T-helper 1 cell treated with Interleukin-12 subunit alpha and Interleukin-12 subunit beta and Interleukin-4 antibody, amounts not matched to agents 30 μg/mL and 1 μg/mL, for 36 hours (primary cell): ENCODE measurements around the gene DNM3.

Experiments
- H3K27ac Mint-ChIP-seq: one replicate; pipeline ENCODE4 v1.8.0; 2021; ENCODE audit warnings: mild to moderate bottlenecking, mixed read lengths
- H3K27me3 Mint-ChIP-seq: one replicate; pipeline ENCODE4 v1.8.0; 2021; ENCODE audit warnings: low read depth, mixed read lengths
- H3K36me3 Mint-ChIP-seq: one replicate; pipeline ENCODE4 v1.8.0; 2021; ENCODE audit warnings: low read depth, mixed read lengths
- H3K4me1 Mint-ChIP-seq: one replicate; pipeline ENCODE4 v1.8.0; 2021; ENCODE audit warnings: low read depth, mixed read lengths
- H3K4me3 Mint-ChIP-seq: one replicate; pipeline ENCODE4 v1.8.0; 2021; ENCODE audit warnings: mild to moderate bottlenecking, moderate library complexity, mixed read lengths
- H3K9me3 Mint-ChIP-seq: one replicate; pipeline ENCODE4 v1.8.0; 2021; ENCODE audit warnings: mixed read lengths

DNM3 gene

DNA sequence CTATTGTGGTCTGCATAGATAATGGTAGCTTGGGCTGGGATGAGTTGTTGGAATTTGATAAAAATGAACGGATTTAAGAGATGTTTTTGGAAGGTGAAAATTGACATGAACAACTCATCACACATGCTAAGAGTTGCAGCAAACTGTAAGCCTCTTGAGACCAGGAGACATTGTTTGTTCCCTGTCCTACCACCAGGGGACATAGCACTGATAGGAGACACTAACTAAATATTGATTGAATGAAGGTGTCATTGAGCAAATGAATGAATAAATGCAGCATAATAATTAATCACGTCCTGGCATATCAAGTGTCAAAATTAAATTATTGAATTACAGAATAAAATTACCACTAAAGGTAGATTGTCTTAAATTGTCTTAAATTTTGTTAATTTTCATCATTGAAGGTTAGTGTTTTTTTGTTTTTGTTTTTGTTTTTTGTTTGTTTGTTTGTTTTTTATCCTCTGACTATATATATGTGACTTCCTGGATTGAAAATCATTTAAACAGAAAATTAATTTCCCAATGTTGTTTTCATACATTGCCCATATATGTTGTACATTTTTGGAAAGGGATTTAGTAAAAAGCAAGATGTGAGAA is 293.9 kb downstream of the DNM3 start:
- no peak overlapping the region for H3K27ac Mint-ChIP-seq
- no peaks in the 10 kb centered on the region for H3K27me3 Mint-ChIP-seq
- peaks cover 14% of the 10 kb centered on the region for H3K4me1 Mint-ChIP-seq
- H3K9me3 Mint-ChIP-seq = no peaks in the 10 kb centered on the region
- peaks cover 7% of the 10 kb centered on the region for H3K36me3 Mint-ChIP-seq
- no peak overlapping the region for H3K4me3 Mint-ChIP-seq

DNA sequence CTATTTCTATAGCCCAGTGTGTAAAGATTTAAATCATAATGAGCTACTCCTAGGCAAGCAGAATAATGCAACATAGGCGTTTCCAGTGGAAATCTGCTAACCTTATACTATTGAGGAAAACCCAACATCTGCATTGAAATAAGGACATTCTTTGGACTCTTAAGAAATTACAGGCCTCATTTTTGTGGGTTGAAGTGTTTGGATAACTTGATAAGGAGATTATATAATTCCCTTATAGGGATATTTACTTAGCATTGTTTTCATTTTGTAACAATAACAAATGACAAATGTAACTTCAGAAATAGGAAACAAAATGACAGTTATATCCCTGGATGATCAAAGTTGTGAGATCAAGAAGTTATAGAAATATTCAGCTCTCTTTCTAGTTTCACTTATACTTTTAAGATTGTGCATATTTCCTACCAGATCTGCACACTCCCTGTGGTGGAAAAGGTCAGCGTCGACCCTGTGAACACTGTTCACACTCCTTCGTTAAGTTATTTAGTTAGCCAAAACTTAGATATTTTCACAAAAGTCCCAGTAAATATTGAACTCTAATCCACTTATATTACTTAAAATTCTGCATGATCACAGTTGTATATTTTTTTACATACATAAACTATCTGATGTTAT is 294.8 kb downstream of the DNM3 start:
- Mint-ChIP-seq H3K36me3 (peaks cover 7% of the 10 kb centered on the region), H3K27me3 (no peaks in the 10 kb centered on the region), H3K9me3 (no peaks in the 10 kb centered on the region), H3K27ac (no peak overlapping the region), H3K4me1 (peaks cover 14% of the 10 kb centered on the region), H3K4me3 (no peak overlapping the region)

DNA sequence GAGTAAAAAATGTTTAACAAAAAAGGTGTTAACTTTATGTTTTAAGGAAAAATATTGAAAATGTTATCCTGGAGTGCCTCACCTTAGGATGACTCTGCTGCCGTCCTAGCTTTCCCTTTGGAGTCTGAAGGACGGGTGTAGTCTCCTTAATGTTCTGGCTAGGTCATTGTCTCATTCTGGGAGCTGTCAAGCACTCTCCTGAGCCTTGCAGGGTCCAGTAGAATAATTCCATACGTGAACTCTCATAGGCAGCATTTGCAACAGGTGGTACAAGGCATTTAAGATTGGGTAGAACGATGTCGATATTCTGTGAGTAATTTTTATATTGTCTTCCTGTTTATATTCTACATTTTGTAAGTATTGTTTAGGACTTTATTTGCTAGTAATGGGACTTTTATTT is 295.6 kb downstream of the DNM3 start:
- H3K4me1 Mint-ChIP-seq = peaks cover 14% of the 10 kb centered on the region
- no peaks in the 10 kb centered on the region for H3K9me3 Mint-ChIP-seq

DNA sequence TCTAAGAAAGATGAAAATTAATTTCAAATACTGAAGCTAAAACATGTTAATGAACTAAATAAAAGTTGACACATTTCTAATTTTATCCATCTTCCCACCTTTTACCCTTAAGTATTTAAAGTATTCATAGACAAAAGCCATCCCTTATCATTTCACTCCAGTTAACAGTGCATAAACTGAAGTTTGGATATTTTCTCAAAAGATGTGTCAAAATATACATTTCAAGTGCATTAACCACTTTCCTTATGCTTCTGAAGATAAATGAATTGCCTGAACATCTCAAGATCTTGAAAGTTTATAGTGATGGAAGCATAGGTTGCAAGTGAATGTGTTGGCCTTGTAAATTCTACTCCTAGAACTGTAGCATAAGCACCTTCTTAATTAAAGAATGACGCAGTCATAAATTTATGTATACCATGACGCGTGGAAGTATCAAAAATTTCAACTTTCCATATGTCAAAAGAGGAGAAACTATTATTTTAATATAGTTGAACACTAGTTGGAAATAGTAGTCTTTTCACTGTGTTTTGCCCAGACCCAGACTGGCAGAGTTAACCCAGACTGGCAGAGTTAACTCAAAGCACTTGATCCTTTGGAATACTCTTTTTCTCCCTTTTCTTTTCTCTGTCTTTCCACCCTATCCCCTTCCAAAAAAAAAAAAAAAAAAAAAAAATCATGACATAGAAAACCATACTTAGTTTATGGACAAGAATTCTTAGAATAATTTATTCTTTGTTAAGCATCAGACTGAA is 296.6 kb downstream of the DNM3 start:
- Mint-ChIP-seq H3K27ac (no peak overlapping the region), H3K9me3 (no peaks in the 10 kb centered on the region), H3K4me1 (peaks cover 14% of the 10 kb centered on the region), H3K4me3 (no peak overlapping the region), H3K27me3 (no peaks in the 10 kb centered on the region), H3K36me3 (peaks cover 7% of the 10 kb centered on the region)

More for the DNA sequence above, 295.6 kb downstream of the DNM3 start:
- no peaks in the 10 kb centered on the region for H3K27me3 Mint-ChIP-seq
- H3K27ac Mint-ChIP-seq = no peak overlapping the region
- peaks cover 7% of the 10 kb centered on the region for H3K36me3 Mint-ChIP-seq
- H3K4me3 Mint-ChIP-seq = no peak overlapping the region

DNA sequence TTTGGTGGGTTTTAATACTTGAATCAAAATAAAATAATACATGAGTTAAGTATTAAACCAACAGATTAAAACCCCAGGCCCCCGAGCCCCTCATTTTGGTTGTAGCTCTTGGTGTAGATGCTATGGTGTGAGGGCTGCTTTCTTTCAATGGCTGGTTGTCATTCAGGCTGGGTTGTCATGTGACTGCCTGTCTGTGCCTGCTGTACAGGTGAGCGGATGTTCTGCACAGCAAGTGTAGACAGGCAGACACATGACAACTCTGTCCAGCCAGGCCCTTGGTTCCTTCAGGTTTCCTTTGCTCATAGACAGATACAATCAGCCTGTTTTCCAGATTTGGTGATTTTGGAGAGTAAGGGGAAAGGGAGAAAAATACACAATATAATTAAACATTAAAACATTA is 297.3 kb downstream of the DNM3 start:
- Mint-ChIP-seq H3K4me1 (peaks cover 11% of the 10 kb centered on the region), H3K4me3 (no peak overlapping the region), H3K9me3 (no peaks in the 10 kb centered on the region), H3K36me3 (peaks cover 6% of the 10 kb centered on the region), H3K27ac (no peak overlapping the region), H3K27me3 (no peaks in the 10 kb centered on the region)

DNA sequence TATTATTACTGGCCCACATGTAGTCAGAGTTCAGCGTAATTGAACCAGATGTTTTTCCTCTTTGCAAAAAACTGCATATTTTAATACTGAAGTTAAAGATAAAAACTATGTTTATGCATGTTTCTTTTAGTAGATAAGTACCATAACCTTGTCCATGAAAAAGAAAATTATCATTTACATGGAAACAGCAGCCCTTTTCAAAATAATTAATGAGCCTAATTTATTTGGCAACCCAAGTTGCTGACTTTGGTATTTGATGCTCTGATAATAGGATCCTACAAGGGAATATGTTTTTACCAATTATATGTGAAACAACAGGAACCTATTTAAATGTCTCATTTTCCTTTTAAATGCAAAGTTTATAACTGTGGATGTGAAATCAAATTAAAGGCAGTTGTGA is 297.9 kb downstream of the DNM3 start:
- H3K27me3 Mint-ChIP-seq = no peaks in the 10 kb centered on the region
- no peak overlapping the region for H3K4me3 Mint-ChIP-seq
- H3K4me1 Mint-ChIP-seq = peaks cover 6% of the 10 kb centered on the region
- no peaks in the 10 kb centered on the region for H3K9me3 Mint-ChIP-seq
- no peak overlapping the region for H3K27ac Mint-ChIP-seq
- peaks cover 6% of the 10 kb centered on the region for H3K36me3 Mint-ChIP-seq

DNA sequence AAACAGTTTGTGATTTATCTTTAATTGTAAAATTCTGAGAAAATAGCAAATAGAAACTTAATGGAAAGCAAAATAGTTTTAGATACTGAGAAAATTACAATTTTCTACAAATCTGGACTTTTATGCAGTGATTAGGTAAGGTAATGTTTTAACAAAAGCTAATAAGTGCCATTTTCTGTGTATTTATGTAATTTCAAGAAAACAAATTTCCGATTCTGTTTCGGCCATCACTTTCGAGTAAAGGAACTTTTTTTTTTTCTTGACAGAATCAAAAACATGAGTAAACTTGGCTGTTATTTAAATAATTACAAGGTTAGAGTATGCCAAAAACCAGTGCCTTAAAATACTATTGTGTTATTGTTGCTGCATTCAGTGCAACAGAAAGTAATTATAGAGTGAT is 298.8 kb downstream of the DNM3 start:
- Mint-ChIP-seq H3K27ac (no peak overlapping the region), H3K36me3 (no peaks in the 10 kb centered on the region), H3K9me3 (no peaks in the 10 kb centered on the region), H3K4me3 (no peak overlapping the region), H3K27me3 (no peaks in the 10 kb centered on the region), H3K4me1 (peaks cover 5% of the 10 kb centered on the region)

DNA sequence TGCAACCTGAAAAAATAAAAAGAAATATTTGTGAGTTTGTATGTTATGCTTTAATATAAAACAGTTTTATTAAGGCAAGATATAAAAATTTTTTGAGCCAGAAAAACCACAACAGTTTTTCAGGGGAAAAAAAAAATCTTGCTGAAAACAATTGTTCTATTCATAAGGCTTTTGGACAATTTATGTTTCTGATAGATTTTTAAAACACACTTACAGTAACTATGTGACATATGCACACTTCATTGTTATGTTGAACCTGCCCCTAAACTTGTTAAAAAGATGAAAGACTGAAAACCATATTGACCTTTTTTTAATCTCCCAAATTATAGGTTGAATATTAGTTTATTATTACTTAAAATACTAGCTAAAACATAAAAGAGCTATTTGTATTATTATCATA is 299.3 kb downstream of the DNM3 start:
- no peaks in the 10 kb centered on the region for H3K36me3 Mint-ChIP-seq
- peaks cover 5% of the 10 kb centered on the region for H3K4me1 Mint-ChIP-seq
- H3K27me3 Mint-ChIP-seq = no peaks in the 10 kb centered on the region
- H3K4me3 Mint-ChIP-seq = no peak overlapping the region
- no peak overlapping the region for H3K27ac Mint-ChIP-seq
- no peaks in the 10 kb centered on the region for H3K9me3 Mint-ChIP-seq

DNA sequence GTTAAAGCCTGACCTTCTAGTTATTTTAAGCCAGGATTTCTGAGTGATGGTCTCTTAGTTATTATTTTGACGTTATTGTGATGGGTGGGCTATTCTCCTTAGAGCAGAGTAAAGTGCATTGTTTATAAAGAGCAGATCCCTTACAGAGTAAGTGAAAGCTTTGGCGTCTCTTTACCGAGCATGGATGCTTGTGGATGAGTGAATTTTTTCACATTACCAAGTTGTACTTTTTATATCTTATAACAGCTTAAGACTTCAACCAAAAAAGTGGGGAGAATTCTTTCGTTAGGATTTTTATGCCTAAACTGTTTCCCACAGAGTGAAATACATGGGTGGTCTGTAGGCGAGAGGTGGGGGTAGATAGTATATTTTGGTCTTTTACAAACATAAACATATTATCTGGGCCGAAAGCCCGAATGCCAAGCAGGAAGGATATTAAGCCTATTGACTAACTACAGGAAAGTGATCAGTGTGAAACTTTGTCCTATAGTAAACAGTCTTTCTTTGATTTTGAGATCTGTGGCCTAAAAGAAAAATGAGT is 300.1 kb downstream of the DNM3 start:
- peaks cover 5% of the 10 kb centered on the region for H3K4me1 Mint-ChIP-seq
- no peaks in the 10 kb centered on the region for H3K36me3 Mint-ChIP-seq
- no peaks in the 10 kb centered on the region for H3K27me3 Mint-ChIP-seq
- no peak overlapping the region for H3K4me3 Mint-ChIP-seq
- no peak overlapping the region for H3K27ac Mint-ChIP-seq
- H3K9me3 Mint-ChIP-seq = no peaks in the 10 kb centered on the region

DNA sequence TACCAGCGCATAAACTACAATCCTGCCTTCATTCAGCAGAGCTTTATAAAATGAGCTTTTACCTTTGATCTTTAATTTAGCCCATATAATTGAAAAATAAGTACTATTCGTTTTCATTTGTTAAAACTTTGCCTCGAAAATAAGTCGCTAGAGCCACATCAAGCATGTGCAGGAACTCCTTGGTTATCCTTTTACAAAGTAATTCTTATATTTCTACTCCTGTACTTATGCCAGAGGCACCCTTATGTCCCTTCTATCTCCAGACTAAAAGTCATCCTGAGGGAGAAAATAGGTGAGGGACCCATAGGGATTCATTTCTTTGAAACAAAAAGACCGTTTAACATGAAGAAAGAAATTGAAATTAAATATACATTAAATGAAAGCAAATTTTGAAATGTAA is 301.0 kb downstream of the DNM3 start:
- Mint-ChIP-seq H3K27me3 (no peaks in the 10 kb centered on the region), H3K4me3 (no peak overlapping the region), H3K27ac (no peak overlapping the region), H3K4me1 (peaks cover 5% of the 10 kb centered on the region), H3K9me3 (no peaks in the 10 kb centered on the region), H3K36me3 (no peaks in the 10 kb centered on the region)

DNA sequence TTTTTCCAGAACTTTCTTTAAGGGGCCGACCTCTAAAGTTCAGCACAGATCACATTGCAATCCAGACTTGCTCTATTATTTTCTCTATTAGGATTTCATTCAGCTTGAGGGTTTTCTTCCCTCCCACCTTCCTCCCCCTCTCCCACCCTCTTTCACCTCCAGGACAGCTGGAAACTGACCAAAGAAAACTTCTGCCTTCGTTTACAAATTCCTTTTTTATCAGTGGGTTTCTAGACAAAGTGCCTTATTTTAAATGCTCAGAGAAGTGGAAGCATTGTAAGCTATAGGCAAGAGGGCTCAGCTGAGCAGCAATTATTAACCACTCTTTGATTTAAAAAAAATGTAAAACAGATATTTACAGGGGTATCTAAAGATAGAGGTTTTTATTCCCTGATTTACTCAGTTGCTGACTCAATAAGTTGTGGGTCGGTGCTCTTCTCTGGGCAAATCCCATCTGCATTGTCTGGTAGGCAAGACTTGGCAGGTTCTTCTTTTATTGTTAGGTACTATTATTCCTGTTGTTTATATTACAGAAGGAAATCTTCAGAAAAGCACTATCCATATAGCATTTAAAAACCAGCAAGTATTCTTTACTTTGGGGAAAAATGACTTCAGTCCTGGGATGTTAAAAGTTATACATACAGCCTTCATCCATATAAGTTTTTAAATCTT is 302.2 kb downstream of the DNM3 start:
- no peak overlapping the region for H3K4me3 Mint-ChIP-seq
- H3K27me3 Mint-ChIP-seq = no peaks in the 10 kb centered on the region
- no peaks in the 10 kb centered on the region for H3K9me3 Mint-ChIP-seq
- H3K4me1 Mint-ChIP-seq = peaks cover 5% of the 10 kb centered on the region
- no peaks in the 10 kb centered on the region for H3K36me3 Mint-ChIP-seq
- no peak overlapping the region for H3K27ac Mint-ChIP-seq

DNA sequence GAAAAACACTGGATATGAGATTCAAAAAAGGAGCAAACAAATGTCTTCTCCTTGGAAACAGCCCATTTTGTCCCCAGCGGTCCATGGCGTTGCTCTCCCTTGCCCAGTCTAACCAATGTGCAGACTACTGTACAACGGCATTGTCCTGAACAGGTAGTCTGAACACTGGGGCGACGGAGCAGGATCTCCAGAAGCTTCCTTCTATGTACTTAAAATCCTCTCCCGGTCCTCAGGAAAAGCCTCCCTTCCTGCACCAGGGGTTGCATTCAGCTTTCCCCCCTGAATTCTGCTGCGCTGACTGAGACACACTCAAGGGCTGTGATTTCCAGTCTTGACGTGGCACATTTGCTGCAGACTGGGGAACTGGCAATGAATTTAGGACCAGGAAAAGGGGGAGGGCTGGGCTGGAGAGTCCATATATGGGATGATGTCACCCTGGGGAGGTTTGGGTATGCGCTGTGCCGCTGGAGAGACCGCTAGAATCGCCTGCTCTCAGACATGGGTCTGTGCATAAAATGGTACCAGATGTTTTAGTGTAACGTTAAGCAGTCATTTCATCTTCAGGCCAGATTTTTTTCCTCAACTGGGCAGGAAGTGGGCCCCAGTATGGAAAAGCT is 303.3 kb downstream of the DNM3 start:
- no peaks in the 10 kb centered on the region for H3K9me3 Mint-ChIP-seq
- no peak overlapping the region for H3K27ac Mint-ChIP-seq
- no peak overlapping the region for H3K4me3 Mint-ChIP-seq
- H3K4me1 Mint-ChIP-seq = peaks cover 5% of the 10 kb centered on the region
- no peaks in the 10 kb centered on the region for H3K27me3 Mint-ChIP-seq
- no peaks in the 10 kb centered on the region for H3K36me3 Mint-ChIP-seq

DNA sequence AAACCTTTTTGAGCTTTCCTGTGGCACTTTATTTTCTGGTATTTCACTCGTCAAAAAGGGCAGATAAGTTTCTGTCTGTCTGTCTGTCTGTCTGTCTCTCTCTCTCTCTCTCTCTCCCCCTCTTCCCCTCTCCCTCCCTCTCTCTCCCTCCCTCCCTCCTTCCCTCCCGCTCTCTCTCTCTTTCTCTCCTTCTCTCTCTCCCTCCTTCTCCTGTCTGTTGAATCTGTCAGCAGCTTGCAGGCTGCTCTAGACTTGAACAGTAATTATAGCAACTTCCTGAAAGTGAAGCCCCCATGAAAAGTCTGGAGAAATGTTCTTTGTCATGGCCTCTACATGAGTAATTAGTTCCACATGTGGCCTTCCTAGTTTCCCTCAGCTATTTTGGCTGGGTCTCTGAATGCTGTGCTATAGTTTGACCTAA is 303.9 kb downstream of the DNM3 start:
- H3K9me3 Mint-ChIP-seq = no peaks in the 10 kb centered on the region
- peaks cover 5% of the 10 kb centered on the region for H3K4me1 Mint-ChIP-seq
- H3K27me3 Mint-ChIP-seq = no peaks in the 10 kb centered on the region
- no peak overlapping the region for H3K4me3 Mint-ChIP-seq
- H3K27ac Mint-ChIP-seq = peak overlapping the region; percentile 18
- H3K36me3 Mint-ChIP-seq = no peaks in the 10 kb centered on the region

DNA sequence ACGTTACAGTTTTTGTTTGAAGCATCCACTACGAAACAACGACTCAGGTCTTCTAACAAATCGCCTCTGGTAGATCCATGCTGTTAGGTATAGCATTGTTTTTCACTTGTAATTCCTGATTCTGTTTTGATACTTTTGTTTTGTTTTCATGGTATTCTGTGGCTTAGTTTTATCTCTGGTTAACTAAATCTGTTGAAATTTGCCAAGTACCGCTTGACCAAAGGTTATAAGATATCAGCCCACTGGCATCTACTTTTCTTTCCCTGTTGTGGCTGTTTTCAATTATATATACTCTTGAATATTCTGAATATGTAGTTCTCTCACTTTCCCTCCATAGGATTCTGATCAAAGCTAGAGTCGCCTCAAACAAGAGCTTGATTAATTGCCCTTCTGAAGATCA is 304.4 kb downstream of the DNM3 start:
- H3K9me3 Mint-ChIP-seq = no peaks in the 10 kb centered on the region
- H3K36me3 Mint-ChIP-seq = no peaks in the 10 kb centered on the region
- H3K27me3 Mint-ChIP-seq = no peaks in the 10 kb centered on the region
- H3K4me3 Mint-ChIP-seq = no peak overlapping the region
- H3K4me1 Mint-ChIP-seq = peaks cover 5% of the 10 kb centered on the region
- H3K27ac Mint-ChIP-seq = peak overlapping the region; percentile 18
